ENCODE results near the gene COQ8B. TPM values are rescaled to one million over a fixed set of nuclear protein-coding genes. Genes with fewer than 3 reads are reported as not detected.

Gene COQ8B
- total RNA-seq, 2 donors from 2014 or later, result 29.8 to 31.3 TPM

DNA sequence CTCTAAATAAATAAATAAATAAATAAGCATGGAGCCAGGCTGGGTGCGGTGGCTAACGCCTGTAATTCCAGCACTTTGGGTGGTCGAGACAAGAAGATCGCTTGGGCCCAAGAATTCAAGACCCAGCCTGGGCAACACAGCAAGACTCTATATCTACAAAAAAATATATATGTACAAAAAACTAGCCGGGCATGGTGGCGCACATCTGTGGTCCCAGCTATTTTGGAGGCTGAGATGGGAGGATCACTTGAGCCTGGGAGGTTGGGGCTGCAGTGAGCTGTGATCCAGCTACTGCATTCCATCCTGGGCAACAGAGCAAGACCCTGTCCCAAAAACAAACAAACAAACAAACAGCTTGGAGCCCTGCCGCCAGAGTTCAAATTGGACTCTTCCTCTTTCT lies 30.9 kb upstream of the COQ8B start:
- DNase-seq, result no peak

DNA sequence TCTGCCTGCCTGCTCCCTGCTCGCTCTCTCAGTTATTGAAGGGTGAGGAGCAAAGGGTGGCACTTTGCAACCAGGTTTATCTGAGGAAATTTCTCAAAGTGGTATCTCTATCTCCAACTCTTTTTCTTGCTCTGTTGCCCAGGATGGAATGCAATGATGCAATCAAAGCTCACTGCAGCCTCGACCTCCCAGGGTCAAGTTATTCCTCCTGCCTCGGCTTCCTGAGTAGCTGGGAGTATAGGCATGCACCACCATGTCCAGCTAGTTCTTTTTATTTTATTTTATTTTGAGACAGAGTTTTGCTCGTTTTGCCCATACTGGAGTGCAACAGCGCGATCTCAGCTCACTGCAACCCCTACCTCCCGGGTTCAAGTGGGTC lies 28.7 kb upstream of the COQ8B start:
- intact Hi-C loops (cut with DNase I), result no loop called here
- Histone ChIP-seq H3K36me3 (replicated peaks in 1 of 2; ENCODE audit: insufficient read depth in 1 of 2, low read depth in 2 of 2) (no peaks in the 10 kb centered on the region), H3K27ac (peak overlapping the region in 2 of 4 donors; percentile 36 to 56), H3K9me3 (no peaks in the 10 kb centered on the region), H3K4me3 (no peak overlapping the region), H3K4me1 (peaks cover 20% of the 10 kb centered on the region), H3K27me3 (no peaks in the 10 kb centered on the region)
- no peak for DNase-seq
- 66 to 76% methylated on average over 7 of the region's 7 CpGs for WGBS, 2 donors
- ATAC-seq, result no peak
- TF ChIP-seq, protein P1, sequence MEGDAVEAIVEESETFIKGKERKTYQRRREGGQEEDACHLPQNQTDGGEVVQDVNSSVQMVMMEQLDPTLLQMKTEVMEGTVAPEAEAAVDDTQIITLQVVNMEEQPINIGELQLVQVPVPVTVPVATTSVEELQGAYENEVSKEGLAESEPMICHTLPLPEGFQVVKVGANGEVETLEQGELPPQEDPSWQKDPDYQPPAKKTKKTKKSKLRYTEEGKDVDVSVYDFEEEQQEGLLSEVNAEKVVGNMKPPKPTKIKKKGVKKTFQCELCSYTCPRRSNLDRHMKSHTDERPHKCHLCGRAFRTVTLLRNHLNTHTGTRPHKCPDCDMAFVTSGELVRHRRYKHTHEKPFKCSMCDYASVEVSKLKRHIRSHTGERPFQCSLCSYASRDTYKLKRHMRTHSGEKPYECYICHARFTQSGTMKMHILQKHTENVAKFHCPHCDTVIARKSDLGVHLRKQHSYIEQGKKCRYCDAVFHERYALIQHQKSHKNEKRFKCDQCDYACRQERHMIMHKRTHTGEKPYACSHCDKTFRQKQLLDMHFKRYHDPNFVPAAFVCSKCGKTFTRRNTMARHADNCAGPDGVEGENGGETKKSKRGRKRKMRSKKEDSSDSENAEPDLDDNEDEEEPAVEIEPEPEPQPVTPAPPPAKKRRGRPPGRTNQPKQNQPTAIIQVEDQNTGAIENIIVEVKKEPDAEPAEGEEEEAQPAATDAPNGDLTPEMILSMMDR (IDR thresholded peaks at IDR 0.05), result no peak
- no peak for TF ChIP-seq POLR2A (IDR thresholded peaks at IDR 0.05)

More for the DNA sequence above, 30.9 kb upstream of the COQ8B start:
- Histone ChIP-seq H3K4me3 (no peak overlapping the region), H3K9me3 (no peaks in the 10 kb centered on the region), H3K36me3 (replicated peaks in 1 of 2; ENCODE audit: insufficient read depth in 1 of 2, low read depth in 2 of 2) (no peaks in the 10 kb centered on the region), H3K27me3 (no peaks in the 10 kb centered on the region), H3K27ac (no peak overlapping the region), H3K4me1 (peaks cover 28% of the 10 kb centered on the region)
- TF ChIP-seq, protein P1 (IDR thresholded peaks at IDR 0.05), result no peak
- no peak for TF ChIP-seq POLR2A (IDR thresholded peaks at IDR 0.05)
- no peak for ATAC-seq
- WGBS, 2 donors, result 91 to 98% methylated on average over 7 of the region's 7 CpGs
- intact Hi-C loops (cut with DNase I), result no loop called here

DNA sequence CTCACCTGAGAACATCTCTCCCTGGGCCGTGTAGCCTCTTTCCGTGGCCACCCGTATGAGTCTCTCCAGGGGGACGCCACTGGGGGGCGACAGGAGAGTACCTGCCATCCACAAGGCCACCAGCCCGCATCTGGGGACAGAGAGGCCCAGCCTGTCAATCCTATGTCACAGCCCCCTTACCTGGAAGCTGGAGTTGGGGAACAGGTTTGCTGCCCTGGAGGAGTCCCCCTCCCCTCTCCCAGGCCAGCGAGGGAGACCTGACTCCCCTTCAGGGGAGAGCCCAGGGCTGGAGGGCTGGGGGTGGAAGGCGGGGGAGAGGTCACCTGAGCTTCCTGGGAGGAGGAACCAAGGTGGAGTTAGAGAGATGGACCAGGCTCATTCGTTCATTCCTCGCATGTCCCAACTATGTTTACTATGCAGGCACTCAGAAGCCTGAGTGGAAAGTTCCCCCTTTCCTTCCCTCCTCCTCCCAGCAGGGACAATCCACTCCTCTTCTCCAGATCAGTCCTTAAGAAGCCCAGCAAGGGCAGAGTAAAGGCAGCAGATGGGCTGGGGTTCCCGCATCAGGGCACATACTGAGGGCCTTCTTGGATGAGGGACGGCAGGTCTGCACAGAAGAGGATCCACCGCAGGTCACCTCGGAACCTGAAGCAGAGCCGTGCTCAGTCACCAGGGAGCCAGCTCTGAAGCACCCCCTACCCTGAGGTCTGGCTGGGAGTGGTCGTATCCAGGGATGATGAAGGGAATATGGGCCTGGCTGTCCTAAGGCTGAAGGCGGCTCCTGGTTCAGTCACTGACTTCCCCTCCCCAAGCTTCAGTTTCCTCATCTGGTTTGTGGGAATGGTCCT lies 28.1 kb upstream of the COQ8B start:
- TF ChIP-seq, protein P1 (IDR thresholded peaks at IDR 0.05), result peak in 3 of 7 experiments; percentile 9 to 28 (median 11)
- TF ChIP-seq POLR2A (IDR thresholded peaks at IDR 0.05), result no peak
- DNase-seq, result peak in 3 of 4 donors; percentile 22 to 42 (median 24)
- H3K27me3 ChIP-seq, result no peaks in the 10 kb centered on the region
- intact Hi-C loops (cut with DNase I), result no loop called here
- ATAC-seq, result no peak
- 49 to 64% methylated on average over 3 to 17 of the region's 17 CpGs for WGBS, 2 donors
- no peak overlapping the region for H3K4me3 ChIP-seq
- peak overlapping the region in 2 of 4 donors; percentile 36 to 56 for H3K27ac ChIP-seq
- peaks cover 16% of the 10 kb centered on the region for H3K4me1 ChIP-seq
- H3K9me3 ChIP-seq, result no peaks in the 10 kb centered on the region
- H3K36me3 ChIP-seq (replicated peaks in 1 of 2; ENCODE audit: insufficient read depth in 1 of 2, low read depth in 2 of 2), result peaks cover 0 to 1% of the 10 kb centered on the region in 2 donors

DNA sequence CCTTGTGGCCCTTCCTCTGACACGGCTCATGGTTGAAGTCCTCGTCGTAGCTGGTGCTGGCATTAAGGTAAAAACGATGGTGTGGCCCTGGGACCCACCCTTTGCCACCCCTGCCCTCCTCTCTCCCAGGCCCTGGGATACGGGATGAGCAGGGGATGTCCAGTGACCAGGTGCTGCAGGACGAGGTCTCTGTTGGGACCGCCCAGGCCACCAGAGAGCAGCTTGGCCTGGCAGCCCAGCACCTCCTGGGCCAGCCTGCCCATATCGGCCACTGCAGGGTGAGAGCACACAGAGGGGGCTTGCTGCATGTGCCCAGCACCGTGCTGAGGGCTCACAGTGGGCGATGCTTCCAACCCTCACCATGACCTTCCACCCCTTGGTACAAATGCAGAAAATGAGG lies 27.2 kb upstream of the COQ8B start:
- no peak overlapping the region for H3K4me3 ChIP-seq

More for the DNA sequence above, 27.2 kb upstream of the COQ8B start:
- ATAC-seq (no peak), DNase-seq (no peak)
- Histone ChIP-seq H3K27ac (no peak overlapping the region), H3K9me3 (no peaks in the 10 kb centered on the region), H3K27me3 (no peaks in the 10 kb centered on the region), H3K4me1 (peaks cover 8% of the 10 kb centered on the region), H3K36me3 (replicated peaks in 1 of 2; ENCODE audit: insufficient read depth in 1 of 2, low read depth in 2 of 2) (peaks cover 0 to 5% of the 10 kb centered on the region in 2 donors)
- 80 to 85% methylated on average over 6 to 9 of the region's 10 CpGs for WGBS, 2 donors
- intact Hi-C loops (cut with DNase I), result no loop called here
- TF ChIP-seq POLR2A (IDR thresholded peaks at IDR 0.05), result no peak
- TF ChIP-seq, protein P1 (IDR thresholded peaks at IDR 0.05), result no peak
